GM18517 (cell line): ENCODE measurements around the gene GTF2F2.

Experiments used
- ATAC-seq: cut with Tn5 transposase; IDR thresholded peaks from one replicate; pipeline ENCODE4 v1.9.1; 2021; ENCODE audit warnings: mild to moderate bottlenecking, moderate library complexity; ENCODE audit not compliant: unreplicated experiment

The GTF2F2 gene, protein sequence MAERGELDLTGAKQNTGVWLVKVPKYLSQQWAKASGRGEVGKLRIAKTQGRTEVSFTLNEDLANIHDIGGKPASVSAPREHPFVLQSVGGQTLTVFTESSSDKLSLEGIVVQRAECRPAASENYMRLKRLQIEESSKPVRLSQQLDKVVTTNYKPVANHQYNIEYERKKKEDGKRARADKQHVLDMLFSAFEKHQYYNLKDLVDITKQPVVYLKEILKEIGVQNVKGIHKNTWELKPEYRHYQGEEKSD

DNA sequence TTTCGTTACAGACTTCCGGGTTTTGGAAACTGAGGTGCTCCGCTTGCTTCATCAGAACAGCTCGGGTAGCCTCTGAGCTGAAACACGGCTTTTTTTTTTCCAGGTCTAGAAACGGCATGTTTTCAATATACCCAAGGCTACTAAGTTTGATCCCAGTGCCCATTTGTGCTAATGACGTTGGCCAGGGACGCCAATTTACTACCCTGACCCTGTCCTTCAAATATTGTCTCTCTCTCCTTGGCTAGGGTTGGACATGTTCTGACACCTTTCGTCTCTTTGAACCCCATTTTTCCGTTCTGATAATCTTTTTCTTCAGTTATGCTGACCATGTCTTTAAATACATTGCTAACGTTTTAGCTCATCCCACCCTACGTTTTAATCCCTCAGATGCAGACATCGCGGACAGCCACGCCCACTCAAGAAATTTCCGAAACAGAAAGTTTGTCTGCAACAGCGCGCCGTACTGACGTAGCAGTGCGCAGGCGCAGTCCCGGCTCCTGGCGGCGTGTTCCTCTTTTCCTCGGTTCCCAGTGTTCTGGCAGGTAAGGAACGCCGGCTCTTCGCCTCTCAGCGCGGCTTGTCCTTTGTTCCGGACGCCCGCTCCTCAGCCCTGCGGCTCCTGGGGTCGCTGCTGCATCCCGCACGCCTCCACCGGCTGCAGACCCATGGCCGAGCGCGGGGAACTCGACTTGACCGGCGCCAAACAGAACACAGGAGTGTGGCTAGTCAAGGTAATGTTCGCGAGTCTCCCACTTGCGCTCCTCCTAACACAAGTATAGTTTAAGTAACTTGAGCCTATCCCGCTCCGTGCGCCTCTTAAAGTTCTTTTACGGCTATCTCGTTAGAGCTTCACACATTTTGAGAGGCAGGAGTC is at the start of gene GTF2F2:
Gene GTF2F2 (plus strand): TSS at position 520 of the 874 bp plus-strand sequence. CDS start 146 bp downstream, at position 666.
- ATAC-seq: peak; percentile 61

DNA sequence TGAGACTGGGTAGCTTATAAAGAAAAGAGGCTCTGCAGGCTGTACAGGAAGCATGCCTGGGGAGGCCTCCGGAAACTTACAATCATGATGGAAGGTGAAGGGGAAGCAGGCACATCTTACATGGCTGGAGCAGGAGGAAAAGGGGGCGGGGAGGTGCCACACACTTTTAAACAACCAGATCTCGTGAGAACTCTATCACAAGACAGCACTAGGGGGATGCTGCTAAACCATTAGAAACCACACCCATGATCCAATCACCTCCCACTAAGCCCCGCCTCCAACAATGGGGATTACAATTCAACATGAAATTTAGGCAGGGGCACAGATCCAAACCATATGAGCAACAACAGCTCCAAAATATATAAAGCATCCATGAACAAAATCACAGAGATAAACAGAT is 46.5 kb upstream of the GTF2F2 start:
- no peak for ATAC-seq

DNA sequence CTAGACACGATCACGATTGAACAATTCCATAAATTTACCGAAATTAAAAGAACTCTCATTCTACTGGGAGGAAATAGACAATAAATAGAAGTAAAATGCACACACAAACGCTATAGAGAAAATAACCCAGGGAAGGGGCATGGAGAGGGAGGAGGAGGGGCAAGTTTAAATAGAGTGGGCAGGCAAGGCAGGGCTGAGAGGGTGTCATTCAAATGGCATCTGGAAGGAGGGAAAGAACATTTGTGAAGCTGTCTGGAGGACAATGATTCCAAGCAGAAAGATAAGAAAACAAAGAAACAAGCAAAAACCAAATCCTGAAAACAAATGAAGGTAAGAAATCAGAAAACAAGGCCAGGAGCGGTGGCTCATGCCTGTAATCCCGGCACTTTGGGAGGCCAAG is 45.6 kb upstream of the GTF2F2 start:
- no peak for ATAC-seq

DNA sequence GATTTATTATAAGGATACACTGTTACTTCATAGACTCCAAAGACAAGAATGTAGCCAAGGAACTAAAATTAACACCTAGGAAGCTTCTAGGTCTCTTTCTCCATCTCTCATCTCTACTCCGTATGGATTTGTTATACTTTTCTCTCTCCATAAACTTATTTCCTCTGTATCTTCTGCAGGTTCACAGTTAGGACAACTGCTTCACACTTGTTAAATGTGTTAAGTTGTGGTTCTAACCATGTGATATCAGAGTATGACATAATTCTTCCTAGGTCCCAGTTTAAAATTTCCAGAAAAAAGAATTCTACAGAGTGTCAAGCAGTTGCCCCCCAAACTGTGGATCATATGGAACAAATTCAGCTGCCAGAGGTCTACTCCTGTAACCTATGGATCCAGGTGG is 42.3 kb upstream of the GTF2F2 start:
- no peak for ATAC-seq

DNA sequence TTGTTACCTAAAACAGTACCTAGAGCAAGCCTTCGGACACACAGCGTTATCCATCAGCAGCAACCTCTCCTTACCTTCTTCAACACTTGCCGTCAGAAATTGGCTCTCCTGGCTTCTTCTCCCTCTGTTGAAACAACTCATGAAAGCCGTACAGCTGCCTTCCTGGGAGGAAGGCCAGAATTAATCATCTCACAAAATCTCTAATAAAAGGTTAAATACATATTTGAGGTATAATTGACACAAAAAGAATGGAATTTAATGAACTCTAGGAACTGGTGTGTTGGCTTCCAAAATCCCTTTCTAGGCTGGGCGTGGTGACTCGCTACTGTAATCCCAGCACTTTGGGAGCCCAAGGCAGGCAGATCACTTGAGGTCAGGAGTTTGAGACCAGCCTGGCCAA is 37.3 kb upstream of the GTF2F2 start:
- no peak for ATAC-seq

DNA sequence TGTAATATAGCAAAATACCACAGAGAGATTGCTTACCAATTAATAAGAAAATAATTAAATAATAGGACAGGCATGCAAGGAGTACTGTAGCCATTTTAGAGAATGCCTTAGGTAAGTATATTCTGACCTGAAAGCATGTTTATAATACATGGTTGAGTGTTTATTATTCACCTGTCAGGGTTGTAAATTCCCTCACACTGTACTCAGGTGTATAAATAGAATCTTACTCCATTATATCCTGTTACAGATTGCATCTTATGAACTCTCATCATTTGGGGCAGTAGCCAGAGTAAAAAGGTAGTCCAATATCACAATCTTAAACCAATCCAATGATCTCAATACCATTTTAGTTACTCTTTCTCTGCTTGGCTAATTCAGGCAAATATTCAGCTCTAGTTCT is 35.8 kb upstream of the GTF2F2 start:
- ATAC-seq: no peak

DNA sequence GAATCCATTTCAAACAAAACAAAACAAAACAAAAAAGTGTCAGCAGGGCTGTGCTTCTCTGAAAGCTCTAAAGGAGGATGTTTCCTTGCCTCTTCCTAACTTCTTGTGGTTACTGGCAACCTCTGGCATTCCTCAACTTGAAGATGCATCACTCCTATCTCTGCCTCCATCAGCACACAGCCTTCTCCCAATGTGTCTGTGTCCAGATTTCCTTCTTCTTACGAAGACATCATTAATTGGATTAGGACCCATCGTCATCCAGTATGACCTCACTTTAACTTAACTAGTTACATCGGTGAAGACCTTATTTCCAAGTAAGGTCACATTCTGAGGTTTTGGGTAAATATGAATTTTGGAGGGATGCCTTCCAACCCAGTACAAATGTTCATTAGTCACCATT is 33.8 kb upstream of the GTF2F2 start:
- no peak for ATAC-seq

DNA sequence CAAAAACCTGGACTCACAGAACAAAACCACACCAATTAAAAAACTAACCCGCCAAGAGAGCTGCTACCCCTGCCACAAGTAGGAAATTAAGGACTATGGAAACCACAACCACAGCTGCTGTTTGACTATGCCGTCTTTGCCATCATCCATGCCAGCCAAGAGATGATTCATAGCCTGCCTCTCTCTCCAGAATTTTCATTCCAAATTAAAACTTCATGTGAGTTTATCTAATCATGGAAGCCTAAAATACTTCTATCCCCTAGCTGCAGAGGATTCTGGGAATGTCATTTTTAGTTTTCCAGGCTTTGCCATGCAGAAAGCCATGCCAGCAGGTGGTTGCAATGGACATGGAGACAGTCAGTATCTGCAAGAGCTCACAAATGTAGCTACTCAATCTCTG is 27.6 kb upstream of the GTF2F2 start:
- no peak for ATAC-seq

DNA sequence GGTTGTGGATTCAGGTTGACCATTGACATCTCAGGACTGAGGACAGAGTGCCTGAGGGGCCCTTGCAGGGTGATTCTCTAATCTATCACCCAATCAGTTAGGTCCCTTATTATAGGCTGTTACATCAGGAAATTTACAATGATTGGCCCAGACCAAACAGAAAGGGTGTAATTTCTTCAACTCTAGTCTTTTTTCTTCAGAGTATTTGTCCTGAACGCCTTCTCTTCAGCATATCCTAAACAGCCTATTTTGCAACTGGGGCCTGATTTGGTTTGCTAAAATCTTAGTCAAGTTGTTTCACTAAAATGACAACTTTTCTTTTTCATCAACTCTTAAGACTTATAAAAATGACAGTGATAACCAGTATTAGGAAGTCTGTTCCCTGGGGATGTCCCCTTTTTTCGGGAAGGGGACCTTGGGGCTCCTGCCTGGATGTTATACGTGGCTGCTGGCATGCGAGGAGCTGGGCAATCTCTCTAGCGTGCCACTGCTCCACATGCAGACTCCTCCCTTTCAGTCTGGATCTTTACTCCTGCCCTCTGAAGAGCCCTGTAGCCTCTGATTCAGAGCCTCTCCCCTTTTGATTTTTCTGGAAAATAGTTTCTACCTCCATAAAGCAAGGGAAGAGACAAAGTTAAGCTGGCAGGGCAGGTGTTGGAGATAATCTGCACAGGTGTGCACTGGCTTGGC is 19.6 kb upstream of the GTF2F2 start:
- no peak for ATAC-seq

DNA sequence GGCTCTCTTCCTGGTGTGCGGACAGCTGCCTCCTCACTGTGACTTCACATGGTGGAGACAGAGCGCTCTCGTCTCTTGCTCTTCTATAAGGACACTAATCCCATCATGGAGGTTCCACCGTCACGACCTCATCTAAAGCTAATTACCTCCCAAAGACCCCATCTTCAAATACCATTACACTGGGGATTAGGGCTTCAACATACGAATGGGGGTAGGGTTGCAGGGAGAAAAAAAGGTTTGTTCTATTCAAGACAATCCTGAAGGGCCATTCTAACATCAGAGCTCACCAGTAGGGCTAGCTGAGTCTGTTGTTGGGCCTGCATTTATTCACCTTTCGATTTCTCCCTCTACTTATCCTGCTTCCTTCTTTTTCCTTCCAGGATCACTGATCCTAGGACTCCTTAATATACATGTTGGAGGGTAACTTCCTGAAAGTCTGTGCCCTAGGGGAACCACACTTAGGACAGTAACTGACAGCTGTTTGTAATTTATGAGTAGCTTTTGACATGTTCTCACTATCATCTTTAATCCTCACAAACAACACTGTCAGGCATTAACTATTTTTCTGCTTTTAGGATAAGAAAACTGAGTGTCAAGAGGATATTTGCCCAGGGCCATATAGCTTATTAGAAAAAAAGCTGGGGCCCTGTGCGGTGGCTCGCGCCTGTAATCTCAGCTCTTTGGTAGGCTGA is 18.8 kb upstream of the GTF2F2 start:
- ATAC-seq: no peak

DNA sequence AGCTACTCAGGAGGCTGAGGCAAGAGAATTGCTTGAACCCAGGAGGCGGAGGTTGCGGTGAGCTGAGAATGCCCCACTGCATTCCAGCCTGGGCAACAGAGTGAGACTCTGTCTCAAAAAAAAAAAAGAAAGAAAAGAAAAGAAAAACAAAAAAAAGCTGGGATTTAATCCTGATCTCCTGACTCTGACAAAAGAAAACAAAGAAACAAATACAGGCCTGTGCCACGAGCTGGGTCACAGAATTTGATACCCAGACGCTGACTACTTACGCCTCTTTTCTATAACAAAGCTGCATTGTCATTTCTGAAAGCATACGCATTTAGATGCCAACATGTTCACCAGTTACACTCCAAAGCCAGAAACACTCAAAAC is 18.2 kb upstream of the GTF2F2 start:
- no peak for ATAC-seq

DNA sequence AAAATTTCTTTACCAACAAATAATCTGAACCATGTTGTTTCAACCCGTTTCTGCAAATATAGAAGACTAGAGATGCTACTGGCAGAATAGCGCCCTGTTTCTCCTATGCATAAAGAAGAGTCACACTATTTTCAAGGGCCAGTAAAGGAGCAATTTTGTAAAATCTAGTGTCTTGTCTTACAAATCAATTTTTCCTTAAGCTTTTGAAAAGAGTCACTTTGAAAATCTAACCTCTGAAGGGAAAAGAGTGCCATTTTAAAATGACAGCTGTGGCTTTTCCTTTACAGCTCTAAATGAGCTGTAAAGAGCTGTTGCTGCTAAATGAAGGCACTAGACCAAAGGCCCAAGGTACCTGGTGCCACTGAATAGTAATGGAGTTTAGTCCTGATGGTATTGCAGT is 16.9 kb upstream of the GTF2F2 start:
- ATAC-seq: no peak

DNA sequence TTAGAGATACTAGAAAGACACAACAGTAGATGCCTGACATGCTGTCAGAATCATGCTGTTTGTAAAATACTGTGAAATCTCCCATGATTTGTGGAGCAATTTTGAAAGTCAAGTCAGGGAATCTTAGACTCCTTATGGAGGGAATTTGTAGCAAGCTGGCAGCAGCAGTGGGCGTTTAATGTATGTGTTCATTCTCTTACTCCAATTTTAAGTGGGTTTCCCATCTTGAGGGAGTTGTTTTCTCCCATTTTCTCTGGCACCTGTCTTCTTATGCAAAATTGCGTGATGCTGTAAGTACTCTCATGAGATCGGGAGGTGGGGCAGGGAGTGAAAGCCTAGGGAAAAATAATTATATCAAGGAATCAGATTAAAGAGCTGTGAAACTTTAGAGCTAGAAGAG is 16.0 kb upstream of the GTF2F2 start:
- no peak for ATAC-seq

DNA sequence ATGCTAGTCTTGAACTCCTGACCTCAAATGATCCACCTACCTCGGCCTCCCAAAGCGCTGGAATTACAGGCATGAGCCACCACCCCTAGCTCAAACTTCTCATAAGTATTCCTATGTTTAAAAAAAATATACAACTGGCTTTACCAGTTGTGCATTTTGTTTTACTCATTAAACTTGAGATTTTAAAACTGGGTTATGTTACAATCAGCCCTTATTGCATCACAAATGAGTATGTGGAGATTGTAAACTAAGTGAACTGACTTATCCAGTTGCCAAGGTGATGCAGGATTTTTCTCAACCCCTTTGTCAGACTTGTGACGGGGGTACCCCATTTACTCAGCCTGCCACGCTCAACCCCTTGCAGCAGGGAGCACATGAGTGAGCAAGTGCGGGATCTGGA is 14.4 kb upstream of the GTF2F2 start:
- no peak for ATAC-seq

DNA sequence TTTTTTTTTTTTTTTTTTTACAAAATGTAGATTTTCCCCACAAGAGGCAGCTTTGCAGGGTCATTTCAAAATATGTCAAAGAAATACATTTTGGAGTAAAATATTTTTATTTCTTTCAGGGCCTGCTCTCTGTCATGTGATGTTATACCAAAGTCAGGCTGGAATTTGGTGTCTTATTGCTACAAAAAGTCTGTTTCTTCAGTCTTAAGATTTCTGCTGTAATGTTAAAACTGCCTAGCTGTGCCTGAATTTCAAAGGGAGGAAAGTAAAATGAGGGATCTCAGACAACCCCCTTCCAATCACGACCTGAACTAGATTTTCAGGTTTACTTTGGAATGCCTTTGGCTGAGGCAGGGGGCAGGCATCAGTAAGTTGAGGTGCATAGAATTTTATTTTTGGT is 12.8 kb upstream of the GTF2F2 start:
- ATAC-seq: no peak

DNA sequence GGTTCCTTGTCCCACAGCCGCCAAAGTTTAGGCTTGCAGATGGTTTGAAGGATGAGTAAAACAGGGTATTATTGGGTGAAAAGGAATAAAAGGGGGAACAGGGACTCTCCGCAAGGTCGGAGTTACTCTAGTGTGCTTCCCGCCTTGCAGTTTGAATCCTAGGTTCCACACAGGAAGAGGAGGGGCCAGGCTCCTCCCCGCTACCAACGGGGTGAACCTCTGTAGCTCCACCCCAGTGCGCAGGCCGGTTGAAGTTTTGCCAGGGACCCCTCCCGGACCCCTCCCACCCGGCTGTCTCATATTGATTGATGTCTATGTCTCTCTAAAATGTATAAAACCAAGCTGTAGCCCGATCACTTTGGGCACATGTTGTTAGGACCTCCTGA is 11.6 kb upstream of the GTF2F2 start:
- ATAC-seq: peak; percentile 31

DNA sequence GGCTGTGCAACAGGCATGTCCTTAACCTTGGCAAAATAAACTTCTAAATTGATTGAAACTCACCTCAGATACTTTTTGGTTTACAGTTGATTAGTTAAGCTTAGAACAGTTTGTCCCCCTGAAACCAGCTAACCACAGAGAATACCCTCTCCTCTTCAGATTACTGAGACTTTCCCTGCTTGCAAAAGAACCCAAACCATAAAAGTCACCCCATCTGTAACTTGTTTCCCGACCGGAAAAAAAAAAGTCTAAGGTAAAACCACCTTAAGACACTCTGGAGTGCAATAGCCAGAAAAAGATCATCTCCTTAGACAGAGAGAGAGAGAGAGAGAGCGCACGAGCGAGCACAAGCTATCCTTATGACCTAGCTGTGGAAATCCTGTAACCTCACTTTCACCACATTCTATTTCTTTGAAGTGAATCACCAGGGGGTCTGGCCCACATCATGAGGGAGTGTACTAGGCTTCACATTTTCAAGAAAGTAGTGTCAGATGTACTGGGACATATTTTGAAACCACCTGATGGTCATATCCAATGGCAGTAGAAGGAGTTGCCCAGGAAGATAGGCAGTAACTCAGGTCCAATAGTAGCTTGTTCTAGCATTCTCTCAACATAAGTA is 11.1 kb upstream of the GTF2F2 start:
- peak; percentile 81 for ATAC-seq

DNA sequence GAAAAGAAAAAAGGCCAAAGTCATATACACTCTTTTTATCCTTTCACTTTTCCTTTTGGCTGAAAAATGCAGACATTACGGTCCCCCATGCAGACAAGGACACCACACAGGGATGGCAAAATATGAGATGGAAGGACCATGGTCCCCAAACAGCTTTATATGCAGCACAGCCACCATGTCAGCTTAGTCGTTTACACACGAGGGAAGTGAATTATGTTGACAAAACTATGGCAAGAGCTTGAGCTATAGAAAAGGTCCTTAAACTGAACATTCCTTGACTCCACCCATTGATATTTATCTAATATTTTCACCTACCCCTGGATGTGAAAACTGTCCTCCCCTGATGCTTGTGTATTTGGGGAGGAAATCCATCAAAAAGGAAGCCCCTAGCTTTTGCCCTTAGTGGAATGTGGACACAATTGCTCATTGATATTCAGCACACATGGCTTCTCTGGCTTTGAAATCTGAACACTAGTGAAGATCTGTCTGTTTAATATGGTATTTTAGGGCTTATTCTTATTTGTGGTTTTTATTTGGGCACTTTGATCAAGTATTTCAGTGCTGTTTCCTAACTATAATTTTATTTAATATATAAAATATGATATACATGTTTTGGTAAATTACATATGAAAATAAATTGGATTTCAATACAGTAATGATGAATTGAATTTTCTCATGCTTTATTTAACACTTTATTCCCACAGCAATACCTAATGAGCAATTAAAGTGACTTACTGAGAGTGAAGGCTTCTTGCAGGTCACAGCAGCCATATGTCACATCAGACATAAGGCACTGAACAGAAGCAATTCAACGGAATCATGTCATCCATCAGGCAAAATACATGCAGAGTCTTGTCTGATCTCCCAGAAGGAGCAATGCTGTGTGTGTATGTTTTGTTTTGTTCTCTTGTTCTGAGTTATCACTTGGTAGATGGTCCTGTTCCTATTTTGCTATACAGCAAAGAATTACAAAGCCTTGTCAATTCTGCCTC is 6.8 kb upstream of the GTF2F2 start:
- no peak for ATAC-seq

DNA sequence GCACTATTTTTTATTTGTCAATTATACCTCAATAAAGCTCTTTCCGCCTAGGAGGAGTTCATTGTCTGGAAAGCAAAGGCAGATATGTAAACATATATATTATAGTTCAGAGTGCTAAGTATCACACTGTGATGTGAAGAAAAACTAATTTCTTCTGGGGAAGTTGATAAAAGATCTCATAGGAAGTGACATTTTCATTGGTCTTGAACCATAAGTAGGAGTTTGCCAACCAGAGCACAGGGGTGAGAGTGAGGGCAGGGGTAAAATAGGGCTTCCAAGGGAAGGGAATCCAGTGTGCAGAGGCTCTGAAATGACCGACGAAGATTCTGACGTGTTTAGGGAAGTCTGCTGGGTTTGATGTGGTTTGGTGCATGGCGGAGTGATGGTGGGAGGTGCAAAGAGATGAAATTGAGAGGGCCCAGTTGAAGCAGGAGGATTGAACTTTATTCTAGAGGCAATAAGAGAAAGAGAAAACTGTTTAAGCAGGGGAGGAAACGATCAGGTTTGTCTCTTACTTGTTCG is 780 bp upstream of the GTF2F2 start:
- ATAC-seq: peak; percentile 24
